Type B pancreatic cell (in vitro differentiated cells): ENCODE data around the gene CUL4B. TPM values are rescaled to one million over a fixed set of nuclear protein-coding genes. Genes with fewer than 3 reads are reported as not detected.
A peak's percentile ranks its signal among the peaks of the same experiment; 100 is the strongest.
"Not testable (repeated sequence)": the region's sequence is repeated elsewhere in the genome, so short reads cannot be mapped to it uniquely, and the experiment has no call there.

ENCODE experiments used
- DNase-seq: peaks from one replicate; pipeline ENCODE4 v3.0.0; 2021; ENCODE audit warnings: mixed read lengths; ENCODE audit not compliant: unreplicated experiment; ENCODE audit errors: extremely low spot score
- H3K27ac Mint-ChIP-seq: 2 replicates; pipeline ENCODE4 v1.8.0; 2021; ENCODE audit warnings: mild to moderate bottlenecking, mixed read lengths
- H3K27me3 Mint-ChIP-seq: 2 replicates; pipeline ENCODE4 v1.8.0; 2021; ENCODE audit warnings: mixed read lengths
- H3K36me3 Mint-ChIP-seq: 2 replicates; pipeline ENCODE4 v1.8.0; 2021; ENCODE audit warnings: mixed read lengths
- H3K4me1 Mint-ChIP-seq: one replicate; pipeline ENCODE4 v1.8.0; 2021; ENCODE audit warnings: mixed read lengths; ENCODE audit not compliant: unreplicated experiment
- H3K4me3 Mint-ChIP-seq: 2 replicates; pipeline ENCODE4 v1.8.0; 2021; ENCODE audit warnings: mild to moderate bottlenecking, mixed read lengths
- H3K9me3 Mint-ChIP-seq: 2 replicates; pipeline ENCODE4 v1.8.0; 2021; ENCODE audit warnings: mixed read lengths
- CTCF ChIP-seq: fragments of 200-600 bp; sonication (generic); conservative IDR thresholded peaks from 2 replicates; pipeline ENCODE4 v1.5.0; 2021; ENCODE audit warnings: antibody characterized with exemption, mild to moderate bottlenecking
- long read RNA-seq: library from polyadenylated mRNA; unstranded; transcript quantifications from one replicate; pipeline ENCODE4 v2.0.0, GENCODE V29; 2020
- total RNA-seq: library from RNA; stranded (reverse); gene quantifications from 2 replicates; pipeline ENCODE4 v1.2.1, GENCODE V29; 2021; ENCODE audit warnings: low replicate concordance

CUL4B gene
- 46.0 and 51.8 TPM in 2 replicates for total RNA-seq
- long read RNA-seq, full-length matches to known transcripts: 10 of 43 reads
- long read RNA-seq, partial matches to known transcripts: 13 of 43 reads
- long read RNA-seq, other reads (novel, unspliced or antisense): 20 of 43 reads

- Mint-ChIP-seq H3K4me1 (peaks cover 5% of the 10 kb centered on the region), H3K9me3 (no peaks in the 10 kb centered on the region), H3K27ac (peak within 1 kb of the TSS; percentile 96), H3K36me3 (peaks cover 3% of the 10 kb centered on the region), H3K4me3 (peak within 1 kb of the TSS; percentile 98), H3K27me3 (no peaks in the 10 kb centered on the region)
- peak; percentile 90 for DNase-seq
- TF ChIP-seq CTCF: no peak
Measured at GRCh38 chrX:120560842-120561633, at the start of gene CUL4B. CUL4B (minus strand) TSS chrX:120560962; CDS start chrX:120560638, 324 bp downstream.

GRCh38 chrX:120604361-120604782, 43.6 kb upstream of the CUL4B start:
- H3K9me3 Mint-ChIP-seq: no peaks in the 10 kb centered on the region
- peak overlapping the region; percentile 98 for H3K27ac Mint-ChIP-seq
- H3K36me3 Mint-ChIP-seq: peaks cover 4% of the 10 kb centered on the region
- no peak for TF ChIP-seq CTCF
- H3K4me3 Mint-ChIP-seq: peak overlapping the region; percentile 94
- no peak for DNase-seq
- H3K27me3 Mint-ChIP-seq: no peaks in the 10 kb centered on the region
- no peaks in the 10 kb centered on the region for H3K4me1 Mint-ChIP-seq

- TF ChIP-seq CTCF: no peak
- peak within 1 kb of the TSS; percentile 98 for H3K27ac Mint-ChIP-seq
- H3K9me3 Mint-ChIP-seq: no peaks in the 10 kb centered on the region
- peak; percentile 73 for DNase-seq
- peak within 1 kb of the TSS; percentile 94 for H3K4me3 Mint-ChIP-seq
- H3K4me1 Mint-ChIP-seq: no peaks in the 10 kb centered on the region
- no peaks in the 10 kb centered on the region for H3K27me3 Mint-ChIP-seq
- H3K36me3 Mint-ChIP-seq: peaks cover 4% of the 10 kb centered on the region
Measured at GRCh38 chrX:120603707-120604360, 43.1 kb upstream of the CUL4B start, which contains the start of gene MCTS1. MCTS1 (plus strand) TSS chrX:120604101; CDS start chrX:120604237, 136 bp downstream.

GRCh38 chrX:120585702-120586101, 24.9 kb upstream of the CUL4B start:
- H3K9me3 Mint-ChIP-seq: peaks cover 18% of the 10 kb centered on the region
- no peaks in the 10 kb centered on the region for H3K27me3 Mint-ChIP-seq
- no peak overlapping the region for H3K27ac Mint-ChIP-seq
- no peak for TF ChIP-seq CTCF
- no peaks in the 10 kb centered on the region for H3K4me1 Mint-ChIP-seq
- no peak for DNase-seq
- no peaks in the 10 kb centered on the region for H3K36me3 Mint-ChIP-seq
- no peak overlapping the region for H3K4me3 Mint-ChIP-seq

GRCh38 chrX:120575379-120576114, 14.8 kb upstream of the CUL4B start:
- no peaks in the 10 kb centered on the region for H3K36me3 Mint-ChIP-seq
- no peak for TF ChIP-seq CTCF
- no peak overlapping the region for H3K27ac Mint-ChIP-seq
- H3K4me3 Mint-ChIP-seq: no peak overlapping the region
- no peaks in the 10 kb centered on the region for H3K4me1 Mint-ChIP-seq
- DNase-seq: no peak
- no peaks in the 10 kb centered on the region for H3K27me3 Mint-ChIP-seq
- H3K9me3 Mint-ChIP-seq: no peaks in the 10 kb centered on the region

- not testable (repeated sequence) for H3K27me3 Mint-ChIP-seq, H3K9me3 Mint-ChIP-seq, H3K36me3 Mint-ChIP-seq, DNase-seq, H3K27ac Mint-ChIP-seq, H3K4me1 Mint-ChIP-seq, H3K4me3 Mint-ChIP-seq
Measured at GRCh38 chrX:120573806-120574205, 13.0 kb upstream of the CUL4B start.
